ENCODE results near the gene CDH4. TPM values are rescaled to one million over a fixed set of nuclear protein-coding genes. Genes with fewer than 3 reads are reported as not detected.

CDH4 gene
- polyA plus RNA-seq, 1 donor from 2014 or later: not detected

DNA sequence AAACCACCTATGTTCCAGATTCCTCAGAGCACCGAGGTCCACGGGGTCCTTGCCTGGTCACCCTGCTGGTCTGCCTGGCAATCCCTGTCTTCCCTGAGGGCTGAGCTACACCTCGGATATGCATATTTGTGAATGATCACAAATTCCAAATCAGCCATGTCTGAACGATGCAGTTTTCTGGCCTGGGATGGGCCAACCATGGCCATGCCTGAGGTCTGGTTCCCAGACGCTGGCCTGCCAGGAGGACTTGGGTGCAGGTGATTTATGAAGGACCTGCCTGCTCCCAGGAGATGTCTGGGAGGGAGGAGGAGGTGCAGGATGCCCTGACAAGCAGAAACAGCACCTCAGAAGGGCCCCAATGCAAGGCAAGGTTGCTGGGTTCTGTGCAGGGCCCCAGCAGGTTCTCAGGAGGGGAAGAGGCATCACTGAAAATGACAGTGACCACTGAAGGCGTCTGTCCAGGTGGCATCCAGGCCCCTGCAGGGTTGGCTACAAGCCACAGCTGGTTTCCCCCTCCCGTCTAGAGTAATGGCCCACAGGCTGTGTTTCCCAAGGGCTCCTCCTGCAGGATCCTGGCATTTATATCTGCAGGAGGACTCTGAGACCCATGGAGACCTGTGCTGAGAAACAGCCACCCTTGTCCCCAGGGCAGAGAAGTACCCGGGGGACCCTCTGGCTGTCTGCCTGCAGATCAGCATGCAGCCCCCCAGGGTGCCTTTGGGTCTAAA, 608.4 kb downstream of the CDH4 start:
- Mint-ChIP-seq H3K27ac (no peak overlapping the region), H3K4me1 (no peaks in the 10 kb centered on the region), H3K4me3 (no peak overlapping the region), H3K9me3 (peaks cover 2 to 5% (median 4%) of the 10 kb centered on the region in 3 donors), H3K36me3 (no peaks in the 10 kb centered on the region), H3K27me3 (peaks cover 6% of the 10 kb centered on the region)

DNA sequence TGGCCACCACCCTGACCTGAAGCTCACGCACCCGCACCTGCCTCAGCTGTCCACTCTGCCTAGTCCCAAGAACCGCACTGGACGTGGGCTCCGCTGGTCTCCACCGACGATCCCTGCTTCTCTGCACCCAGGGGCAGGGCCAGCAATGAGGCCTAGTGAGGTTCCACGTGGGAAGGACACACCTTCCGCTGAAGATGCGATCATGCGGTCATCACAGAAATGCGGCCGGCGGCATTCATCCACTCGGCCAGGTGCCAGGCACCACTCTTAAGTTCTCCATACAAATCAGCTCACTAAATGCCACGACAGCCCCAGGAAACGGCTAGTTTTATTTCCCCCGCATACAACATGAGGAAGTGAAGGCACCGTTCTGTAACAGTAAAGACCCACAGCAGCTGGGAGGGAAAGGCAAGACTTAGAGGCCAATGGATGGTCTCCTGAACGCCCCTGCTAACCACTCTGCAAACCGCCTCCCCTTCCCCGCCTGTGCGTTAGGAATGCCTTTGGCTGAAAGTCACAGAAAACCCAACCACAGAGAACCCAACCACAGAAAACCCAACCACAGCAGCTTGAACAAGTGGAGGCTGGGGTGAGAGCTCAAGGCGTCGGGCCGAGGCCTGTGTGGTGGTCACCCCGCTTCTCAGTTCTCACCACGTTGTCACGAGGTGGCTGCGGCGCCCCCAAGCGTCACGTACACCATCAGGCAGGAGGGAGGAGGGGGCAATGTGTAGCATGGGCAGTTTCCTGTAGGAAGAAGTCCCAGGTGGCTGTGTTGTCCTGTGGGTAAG, 609.2 kb downstream of the CDH4 start:
- Mint-ChIP-seq H3K27ac (no peak overlapping the region), H3K36me3 (no peaks in the 10 kb centered on the region), H3K9me3 (peaks cover 0 to 7% (median 4%) of the 10 kb centered on the region in 3 donors), H3K4me1 (no peaks in the 10 kb centered on the region), H3K4me3 (no peak overlapping the region), H3K27me3 (peaks cover 6% of the 10 kb centered on the region)

DNA sequence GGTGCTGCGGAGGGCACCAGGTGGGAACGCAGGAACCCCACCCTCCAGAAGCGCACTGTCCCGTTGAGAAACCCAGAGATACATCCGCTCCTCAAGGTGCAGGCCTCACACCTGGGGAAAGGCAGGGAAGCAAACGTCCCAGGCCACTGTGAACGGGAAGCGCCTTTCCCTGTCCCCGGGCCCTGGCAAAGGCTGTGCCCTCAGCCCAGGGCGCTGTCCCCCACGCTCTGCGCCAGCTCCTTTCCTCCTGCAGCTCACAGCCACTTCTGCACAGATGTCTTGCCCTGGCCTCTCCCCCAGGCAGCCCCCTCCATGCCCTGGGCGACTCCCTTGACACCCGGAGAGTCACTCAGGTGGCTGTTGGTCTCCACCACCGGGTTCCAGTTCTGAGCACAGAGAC, 609.8 kb downstream of the CDH4 start:
- Mint-ChIP-seq H3K4me3 (no peak overlapping the region), H3K9me3 (peaks cover 0 to 7% (median 4%) of the 10 kb centered on the region in 3 donors), H3K36me3 (no peaks in the 10 kb centered on the region), H3K27ac (no peak overlapping the region), H3K27me3 (peaks cover 10% of the 10 kb centered on the region), H3K4me1 (no peaks in the 10 kb centered on the region)

DNA sequence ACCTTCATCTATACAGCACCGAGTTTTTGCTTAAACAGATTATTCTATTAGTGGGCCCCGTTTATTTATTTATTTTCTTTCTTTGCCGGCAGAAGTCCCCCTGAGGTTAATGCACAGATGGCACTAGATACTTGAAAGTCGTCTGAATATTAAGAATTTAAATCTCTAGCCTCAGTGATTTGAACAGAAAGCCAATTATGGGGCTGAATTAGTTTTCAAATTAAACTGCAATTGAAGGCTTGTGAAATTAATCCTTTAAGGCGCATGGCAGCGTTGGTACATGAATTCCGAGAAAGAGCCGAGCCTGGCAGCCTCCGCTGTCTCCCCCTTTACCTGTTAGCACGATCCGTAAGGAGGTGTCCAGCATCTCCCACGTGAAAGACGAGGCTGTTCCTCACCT, 610.8 kb downstream of the CDH4 start:
- no peaks in the 10 kb centered on the region for H3K4me1 Mint-ChIP-seq
- no peak overlapping the region for H3K27ac Mint-ChIP-seq
- H3K4me3 Mint-ChIP-seq: no peak overlapping the region
- H3K9me3 Mint-ChIP-seq: peaks cover 0 to 7% (median 4%) of the 10 kb centered on the region in 3 donors
- H3K36me3 Mint-ChIP-seq: no peaks in the 10 kb centered on the region
- peaks cover 10% of the 10 kb centered on the region for H3K27me3 Mint-ChIP-seq

DNA sequence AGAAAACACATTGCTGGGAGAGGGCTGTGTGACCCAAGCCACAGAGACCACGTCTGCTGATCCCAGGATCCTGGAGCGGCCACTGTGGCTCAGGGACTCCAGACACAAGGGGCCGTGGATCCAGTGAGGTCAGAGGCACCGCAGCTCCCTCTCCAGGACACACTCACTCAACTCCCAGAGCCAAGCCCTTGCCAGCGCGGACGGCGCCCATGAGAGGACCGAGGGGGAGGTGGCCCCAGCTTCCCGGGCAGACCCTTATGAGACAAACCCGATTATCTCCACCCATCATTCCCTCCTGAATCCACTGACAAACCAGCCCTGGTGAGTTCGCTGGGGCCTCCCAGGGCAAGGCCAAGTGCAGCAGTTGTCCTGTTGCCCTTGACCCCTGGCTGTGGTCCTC, 612.4 kb downstream of the CDH4 start:
- Mint-ChIP-seq H3K36me3 (no peaks in the 10 kb centered on the region), H3K27ac (no peak overlapping the region), H3K27me3 (peaks cover 10% of the 10 kb centered on the region), H3K9me3 (peaks cover 0 to 7% (median 4%) of the 10 kb centered on the region in 3 donors), H3K4me3 (no peak overlapping the region), H3K4me1 (no peaks in the 10 kb centered on the region)

DNA sequence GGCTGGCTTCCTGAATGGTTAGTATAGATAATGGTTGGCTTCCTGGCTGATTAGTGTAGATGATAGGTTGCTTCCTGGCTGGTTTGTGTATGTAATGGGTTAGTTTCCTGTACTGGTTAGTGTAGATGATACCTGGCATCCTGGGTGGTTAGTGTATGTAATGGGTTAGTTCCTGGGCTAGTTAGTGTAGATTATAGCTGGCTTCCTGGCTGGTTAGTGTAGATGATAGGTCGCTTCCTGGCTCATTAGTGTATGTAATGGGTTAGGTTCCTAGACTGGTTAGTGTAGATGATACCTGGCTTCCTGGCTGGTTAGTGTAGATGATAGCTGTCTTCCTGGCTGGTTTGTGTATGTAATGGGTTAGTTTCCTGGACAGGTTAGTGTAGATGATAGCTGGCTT, 613.3 kb downstream of the CDH4 start:
- Mint-ChIP-seq H3K9me3 (peaks cover 0 to 7% (median 4%) of the 10 kb centered on the region in 3 donors), H3K27me3 (peaks cover 10% of the 10 kb centered on the region), H3K27ac (no peak overlapping the region), H3K4me3 (no peak overlapping the region), H3K36me3 (no peaks in the 10 kb centered on the region), H3K4me1 (no peaks in the 10 kb centered on the region)

DNA sequence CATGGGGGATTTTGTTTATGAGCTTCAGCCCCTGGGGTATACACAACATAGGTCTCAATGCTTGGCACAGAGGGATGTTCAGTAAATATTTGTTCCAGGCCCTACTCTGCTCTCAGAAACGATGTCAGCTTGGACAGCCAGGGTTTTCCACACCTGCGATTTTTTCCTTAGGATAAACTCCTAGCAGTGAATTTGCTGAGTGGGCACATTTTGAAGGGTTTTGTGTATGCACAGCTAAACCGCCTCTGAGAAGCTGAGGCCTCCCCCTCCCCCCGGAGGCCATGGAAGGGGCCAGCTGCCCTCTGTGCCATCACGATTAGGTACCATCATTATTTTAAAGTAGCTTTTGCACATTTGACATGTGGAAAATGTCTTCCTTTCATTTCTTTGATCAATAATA, 614.1 kb downstream of the CDH4 start:
- Mint-ChIP-seq H3K27ac (no peak overlapping the region), H3K4me1 (no peaks in the 10 kb centered on the region), H3K4me3 (no peak overlapping the region), H3K27me3 (peaks cover 7% of the 10 kb centered on the region), H3K9me3 (peaks cover 0 to 7% (median 4%) of the 10 kb centered on the region in 3 donors), H3K36me3 (no peaks in the 10 kb centered on the region)

DNA sequence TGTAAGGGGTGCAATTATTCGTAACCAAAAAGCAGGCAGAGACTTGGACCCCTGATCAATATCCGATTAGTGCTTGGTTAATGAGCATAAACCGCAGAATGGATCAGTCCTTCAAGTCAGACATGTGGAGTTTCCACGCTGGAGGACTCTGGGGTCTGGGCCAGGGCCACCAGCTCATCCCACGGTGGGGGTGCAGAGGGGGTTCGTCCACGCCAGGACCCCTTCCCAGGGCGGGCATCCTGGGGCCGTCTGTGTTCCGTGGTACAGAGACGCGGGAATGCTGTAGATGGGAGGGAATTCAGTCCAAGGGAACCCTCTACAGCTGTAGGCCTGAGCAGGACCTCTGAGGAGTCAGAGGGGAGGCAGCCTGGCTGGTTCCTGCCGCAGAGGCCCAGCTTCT, 615.9 kb downstream of the CDH4 start:
- no peaks in the 10 kb centered on the region for H3K4me1 Mint-ChIP-seq
- H3K4me3 Mint-ChIP-seq: no peak overlapping the region
- no peak overlapping the region for H3K27ac Mint-ChIP-seq
- H3K36me3 Mint-ChIP-seq: no peaks in the 10 kb centered on the region
- peaks cover 4% of the 10 kb centered on the region for H3K27me3 Mint-ChIP-seq
- H3K9me3 Mint-ChIP-seq: peaks cover 0 to 7% (median 4%) of the 10 kb centered on the region in 3 donors

DNA sequence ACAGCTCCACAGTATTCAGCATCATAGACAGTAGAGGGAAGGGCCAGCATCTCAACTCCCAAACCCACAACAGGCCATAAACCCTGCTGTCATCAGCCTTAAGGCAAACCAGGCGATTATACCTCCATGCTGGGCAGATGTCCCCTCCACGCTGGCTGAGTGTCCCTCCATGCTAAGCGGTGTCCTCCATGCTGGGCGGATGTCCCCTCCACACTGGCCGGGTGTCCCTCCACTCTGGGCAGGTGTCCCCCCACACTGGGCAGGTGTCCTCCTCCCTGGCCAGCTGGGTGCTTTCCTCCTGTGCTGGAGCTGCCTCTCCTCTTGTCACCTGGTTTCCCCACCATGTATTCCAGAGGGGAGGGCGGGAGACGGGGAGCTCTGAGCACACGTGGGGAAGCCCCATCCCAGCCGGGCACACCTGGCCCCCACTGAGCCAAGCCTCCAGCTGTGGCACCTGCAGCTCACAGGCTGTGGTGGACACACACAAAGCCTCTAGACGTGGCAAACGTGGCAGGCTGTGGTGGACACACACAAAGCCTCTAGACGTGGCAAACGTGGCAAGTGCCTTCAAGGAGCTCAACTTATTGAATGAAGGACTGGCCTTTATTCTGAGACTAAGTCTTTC, 616.5 kb downstream of the CDH4 start:
- Mint-ChIP-seq H3K9me3 (peaks cover 0 to 7% (median 4%) of the 10 kb centered on the region in 3 donors), H3K36me3 (no peaks in the 10 kb centered on the region), H3K4me1 (no peaks in the 10 kb centered on the region), H3K27me3 (peaks cover 4% of the 10 kb centered on the region), H3K4me3 (no peak overlapping the region), H3K27ac (no peak overlapping the region)

DNA sequence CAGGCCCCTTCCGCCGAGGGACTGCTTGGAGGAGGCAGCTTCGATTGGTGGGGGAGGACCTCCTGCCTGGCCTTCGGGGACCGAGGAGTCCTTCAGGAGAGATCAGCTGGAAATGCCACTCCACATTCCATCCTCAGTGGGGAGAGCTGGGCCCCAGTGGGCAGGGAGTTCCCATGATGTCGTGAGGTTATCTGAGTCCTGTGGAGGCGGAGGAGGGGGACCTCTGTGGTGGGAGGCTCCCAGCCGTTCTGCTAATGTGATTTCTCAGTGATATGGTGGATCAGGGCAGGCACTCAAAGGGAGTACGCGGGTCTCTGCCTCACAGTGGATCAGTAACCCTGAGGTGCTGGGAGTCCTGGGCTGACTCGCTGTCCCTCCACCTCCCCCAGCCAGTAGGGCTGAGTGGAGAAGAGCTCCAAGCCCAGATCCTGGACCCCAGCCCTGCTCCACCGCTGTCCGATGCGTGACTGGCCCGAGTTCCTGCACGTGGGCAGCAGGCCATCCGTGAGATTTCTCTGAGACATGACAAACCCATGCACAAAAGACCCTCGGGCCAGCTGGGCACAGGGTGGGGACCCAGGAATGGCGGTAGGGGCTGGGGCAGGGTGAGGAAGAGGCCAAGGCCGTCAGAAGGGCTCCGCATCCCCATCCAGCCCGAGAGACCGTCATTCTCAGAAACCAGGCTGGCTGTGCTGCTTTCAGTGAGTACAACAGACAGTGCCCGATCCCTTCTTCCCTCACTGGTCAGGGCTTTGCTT, 617.9 kb downstream of the CDH4 start:
- Mint-ChIP-seq H3K27me3 (peaks cover 4% of the 10 kb centered on the region), H3K27ac (no peak overlapping the region), H3K9me3 (peaks cover 0 to 7% (median 4%) of the 10 kb centered on the region in 3 donors), H3K4me3 (no peak overlapping the region), H3K36me3 (no peaks in the 10 kb centered on the region), H3K4me1 (no peaks in the 10 kb centered on the region)

DNA sequence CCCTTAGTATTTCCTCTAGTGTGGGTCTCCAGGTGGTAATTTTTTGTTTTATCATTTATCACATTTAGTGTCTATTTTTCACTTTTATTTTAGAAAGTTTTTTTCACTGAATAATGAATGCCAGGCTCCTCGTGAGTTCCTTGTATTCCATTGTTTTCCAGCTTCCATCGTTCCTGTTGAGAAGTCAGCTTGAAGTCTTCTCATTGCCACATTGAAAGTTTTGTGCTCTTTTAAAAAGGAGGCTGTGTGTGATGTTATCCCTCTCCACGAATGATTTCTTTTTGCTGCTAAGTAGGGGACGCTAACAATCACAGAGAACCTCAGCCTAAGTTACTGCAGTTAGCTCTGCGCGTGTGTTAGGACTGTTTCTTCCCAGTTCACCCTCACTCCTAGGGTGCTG, 619.1 kb downstream of the CDH4 start:
- no peak overlapping the region for H3K27ac Mint-ChIP-seq

DNA sequence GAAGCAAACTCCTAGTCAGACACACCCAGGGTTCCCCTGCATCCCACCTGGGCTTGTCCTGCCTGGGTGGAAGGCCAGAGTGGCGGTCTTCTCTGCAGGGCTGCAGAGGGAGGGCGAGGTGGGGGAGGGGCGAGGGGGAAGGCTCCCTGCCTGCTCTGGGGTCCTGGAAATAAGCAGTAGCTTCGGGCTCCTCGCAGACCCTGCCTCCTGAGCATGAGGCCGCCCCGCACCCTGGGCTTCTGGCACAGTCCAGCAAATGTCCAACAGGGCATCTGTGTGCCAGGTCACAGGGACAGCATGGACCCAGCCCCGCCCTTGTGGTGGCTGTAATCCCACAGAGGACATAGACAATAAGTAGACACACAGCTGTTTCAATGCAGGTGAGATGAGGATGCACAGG, 619.9 kb downstream of the CDH4 start:
- Mint-ChIP-seq H3K9me3 (no peaks in the 10 kb centered on the region), H3K4me3 (no peak overlapping the region)

More for the DNA sequence above, 619.1 kb downstream of the CDH4 start:
- Mint-ChIP-seq H3K27me3 (peaks cover 5% of the 10 kb centered on the region), H3K4me1 (no peaks in the 10 kb centered on the region), H3K9me3 (no peaks in the 10 kb centered on the region), H3K4me3 (no peak overlapping the region), H3K36me3 (no peaks in the 10 kb centered on the region)

DNA sequence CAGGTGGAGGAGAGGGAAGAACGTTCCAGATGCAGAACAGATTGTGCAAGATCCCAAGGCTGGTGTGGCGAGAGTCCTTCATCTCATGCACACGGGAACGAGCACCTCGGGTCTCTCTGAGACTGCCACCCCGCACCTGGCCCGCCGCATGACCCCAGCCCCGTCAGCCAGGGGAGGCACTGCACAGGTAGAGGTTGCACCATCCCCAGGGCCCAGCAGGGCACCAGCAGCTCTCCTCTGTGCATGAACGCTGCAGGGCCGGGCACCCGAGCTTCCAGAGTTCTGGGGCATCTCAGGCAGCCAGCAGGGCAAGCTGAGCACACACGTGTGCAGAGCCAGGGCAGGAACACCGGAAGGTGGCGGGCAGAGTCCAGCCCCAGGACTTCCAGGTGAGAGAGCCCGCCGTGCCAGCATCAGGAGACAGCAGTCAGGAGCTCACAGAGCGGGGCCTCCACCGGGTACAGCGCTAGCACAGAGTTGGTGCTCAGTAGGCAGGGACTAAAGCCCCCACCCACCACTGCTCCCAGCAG, 620.4 kb downstream of the CDH4 start:
- H3K27ac Mint-ChIP-seq: no peak overlapping the region
- H3K4me1 Mint-ChIP-seq: no peaks in the 10 kb centered on the region
- H3K9me3 Mint-ChIP-seq: no peaks in the 10 kb centered on the region
- H3K4me3 Mint-ChIP-seq: no peak overlapping the region
- no peaks in the 10 kb centered on the region for H3K36me3 Mint-ChIP-seq
- peaks cover 1% of the 10 kb centered on the region for H3K27me3 Mint-ChIP-seq

More for the DNA sequence above, 619.9 kb downstream of the CDH4 start:
- peaks cover 1% of the 10 kb centered on the region for H3K27me3 Mint-ChIP-seq
- H3K27ac Mint-ChIP-seq: no peak overlapping the region
- no peaks in the 10 kb centered on the region for H3K36me3 Mint-ChIP-seq
- H3K4me1 Mint-ChIP-seq: no peaks in the 10 kb centered on the region

DNA sequence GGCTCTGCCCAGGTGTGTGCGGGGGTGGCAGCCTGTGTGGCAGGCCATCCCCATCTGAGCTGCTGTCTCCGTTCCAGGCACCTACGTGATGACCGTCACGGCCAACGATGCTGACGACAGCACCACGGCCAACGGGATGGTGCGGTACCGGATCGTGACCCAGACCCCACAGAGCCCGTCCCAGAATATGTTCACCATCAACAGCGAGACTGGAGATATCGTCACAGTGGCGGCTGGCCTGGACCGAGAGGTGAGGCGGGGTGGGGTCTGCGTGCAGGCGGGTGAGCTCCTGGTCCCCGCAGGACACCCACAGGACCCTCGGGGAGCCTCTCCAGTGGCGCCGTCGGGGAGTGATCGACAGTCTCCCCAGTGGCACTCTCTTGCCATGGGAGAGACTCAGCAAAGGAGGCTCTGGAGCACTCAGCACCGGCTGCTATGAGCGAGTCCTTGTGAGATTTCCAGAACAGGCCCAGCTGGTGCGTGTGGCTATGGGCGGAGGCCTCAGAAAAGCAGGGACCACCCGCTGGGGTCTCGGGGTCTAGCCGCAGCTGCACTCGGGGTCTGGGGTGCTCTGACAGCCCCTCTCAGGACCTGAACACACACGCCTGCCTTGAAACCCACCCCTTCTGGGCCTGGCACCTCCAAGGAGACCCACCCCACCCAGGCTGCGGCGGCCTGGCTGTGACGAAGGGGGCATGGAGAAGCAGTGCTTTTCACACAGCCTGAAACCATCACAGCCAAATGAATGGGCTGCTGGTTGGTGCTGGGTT, 621.8 kb downstream of the CDH4 start:
- Mint-ChIP-seq H3K9me3 (no peaks in the 10 kb centered on the region), H3K27ac (no peak overlapping the region), H3K36me3 (no peaks in the 10 kb centered on the region), H3K27me3 (peaks cover 3% of the 10 kb centered on the region), H3K4me3 (no peak overlapping the region), H3K4me1 (no peaks in the 10 kb centered on the region)
